NCI-H446 (cell line): Measurements from ENCODE around the gene MYO19.
A peak's percentile ranks its signal among the peaks of the same experiment; 100 is the strongest.
"Not testable (repeated sequence)": the region's sequence is repeated elsewhere in the genome, so short reads cannot be mapped to it uniquely, and the experiment has no call there.

Experiments used
- DNase-seq, 2 experiments: peaks; one replicate each; lab custom pipeline; 2025; lab: John Stamatoyannopoulos, UW

The MYO19 gene

DNA sequence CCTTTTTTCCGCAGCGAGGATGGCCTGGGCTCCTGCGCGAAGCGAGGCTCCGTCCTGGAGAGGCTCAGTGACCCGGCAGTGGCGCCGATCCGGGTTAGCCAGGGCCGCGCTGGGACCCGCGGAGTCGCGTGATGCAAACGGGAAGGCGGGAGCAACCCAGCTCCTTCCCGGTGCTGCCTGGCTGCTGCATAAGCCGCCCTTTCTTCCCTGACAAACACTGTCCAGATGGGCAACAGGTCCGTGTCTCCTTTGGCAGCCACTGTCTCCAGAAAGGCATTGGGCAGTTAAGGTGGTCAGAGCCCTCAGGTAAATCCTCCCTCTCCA is 69.9 kb downstream of the MYO19 start:
- no peak for DNase-seq

- peak in 1 of 2 experiments; percentile 44 for DNase-seq
These were observed 70.5 kb downstream of the MYO19 start for GRCh38 chr17:36463916-36464764.

DNA sequence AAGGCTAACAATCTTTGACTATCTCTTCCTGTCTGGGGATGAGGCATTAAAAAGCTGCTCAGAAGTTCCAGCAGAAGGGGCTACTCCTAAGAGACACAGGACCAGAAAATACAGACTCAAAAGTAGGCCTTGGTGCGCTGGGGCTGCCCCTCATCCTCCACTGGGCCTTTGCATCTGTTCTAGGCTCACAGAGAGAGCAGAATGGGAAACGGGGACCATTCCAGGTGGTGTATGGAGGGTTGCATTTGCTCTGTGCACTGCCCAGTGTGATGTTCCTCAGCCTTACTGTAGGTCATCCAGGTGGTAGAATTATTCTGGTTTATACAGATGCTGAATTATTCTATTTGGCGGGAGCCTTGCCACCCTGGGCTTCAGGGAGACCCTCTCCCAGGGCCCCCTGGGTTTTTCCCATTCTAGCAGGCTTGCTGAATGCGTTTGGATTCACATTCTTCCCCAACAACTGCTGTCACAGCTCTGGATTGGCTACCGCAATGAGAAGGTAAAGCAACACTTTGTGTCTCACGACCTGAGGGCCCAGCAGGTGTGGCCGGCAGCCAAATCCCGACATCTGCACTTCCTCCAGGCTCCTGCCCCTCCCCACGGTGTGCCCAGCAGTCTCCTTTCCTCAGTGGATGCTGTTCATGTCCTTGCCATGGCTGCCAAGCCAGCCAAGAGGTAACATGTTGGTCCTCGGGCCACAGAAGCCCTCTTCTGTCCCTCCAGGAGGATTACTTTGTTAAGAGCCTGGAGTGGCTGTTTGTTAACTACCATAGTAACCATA is 73.1 kb downstream of the MYO19 start:
- DNase-seq = no peak

GRCh38 chr17:36460265-36460937 is 74.3 kb downstream of the MYO19 start:
- no peak for DNase-seq

GRCh38 chr17:36459601-36460000 is 75.1 kb downstream of the MYO19 start:
- no peak for DNase-seq

GRCh38 chr17:36459045-36459444 is 75.6 kb downstream of the MYO19 start:
- DNase-seq = no peak

- not testable (repeated sequence) for DNase-seq
These were observed 77.0 kb downstream of the MYO19 start for GRCh38 chr17:36457701-36458100.

DNA sequence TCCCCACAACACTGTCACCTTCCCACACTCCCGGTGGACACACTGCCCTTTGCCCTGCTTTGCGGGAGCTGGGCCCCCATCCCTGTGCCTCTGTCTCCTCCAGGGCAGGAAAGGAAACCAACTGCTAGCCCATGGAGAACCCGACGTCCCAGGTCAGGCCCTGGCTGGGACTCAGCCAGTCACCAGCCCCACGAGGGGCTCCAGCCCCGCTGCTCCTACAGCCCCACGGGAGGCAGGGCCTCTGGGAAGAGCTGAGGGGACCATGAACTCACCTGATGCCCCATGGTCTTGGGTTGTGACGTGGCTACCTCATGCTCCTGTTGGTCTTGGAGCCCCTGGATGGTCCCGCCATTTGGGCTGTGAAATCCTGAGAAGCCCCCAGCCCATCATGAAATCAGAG is 81.8 kb downstream of the MYO19 start:
- not testable (repeated sequence) for DNase-seq

- not testable (repeated sequence) for DNase-seq
These were observed 84.7 kb downstream of the MYO19 start for GRCh38 chr17:36449997-36450396.
